Erythroblast (primary cell): Measurements from ENCODE around the gene ARVCF.

Experiments
- DNase-seq, 2 experiments: peaks; one replicate each; lab custom pipeline; 2025; lab: John Stamatoyannopoulos, UW
- GATA1 ChIP-seq: IDR thresholded peaks from 2 replicates; pipeline ENCODE4 v1.6.1; 2011; ENCODE audit warnings: low read depth, mild to moderate bottlenecking, control low read depth, low read length, moderate library complexity
- POLR2A ChIP-seq: IDR thresholded peaks from 2 replicates; pipeline ENCODE4 v1.6.1; 2011; ENCODE audit warnings: mild to moderate bottlenecking, low read length

Gene ARVCF

DNA sequence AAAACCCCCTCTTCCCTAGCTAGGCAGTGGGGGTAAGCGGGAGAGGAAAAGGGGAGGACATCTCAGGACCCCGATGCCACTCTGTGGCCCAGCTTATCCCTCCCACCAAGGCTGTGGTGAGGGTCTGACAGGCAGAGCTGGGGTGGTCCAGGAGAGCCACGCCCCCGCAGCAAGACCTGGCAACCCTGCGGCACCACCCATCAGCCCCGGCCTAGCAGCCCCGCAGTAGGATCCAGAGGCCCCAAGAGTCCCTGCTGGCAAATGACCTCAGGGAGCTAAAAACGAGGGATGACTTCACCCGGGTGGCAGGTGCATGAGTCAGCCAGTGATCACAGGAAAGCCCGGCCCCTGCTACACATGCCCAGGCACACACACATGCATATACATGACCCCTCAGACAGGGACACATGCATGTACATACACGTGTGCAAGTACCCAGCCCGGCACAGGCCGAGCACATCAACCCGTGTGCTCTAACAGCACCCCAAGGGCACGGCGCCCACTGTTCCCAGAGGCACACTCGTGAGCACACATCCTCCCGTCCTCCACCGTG lies 32.3 kb downstream of the ARVCF start:
- peak; percentile 27 to 83 for DNase-seq
- TF ChIP-seq POLR2A, result no peak
- no peak for TF ChIP-seq GATA1

DNA sequence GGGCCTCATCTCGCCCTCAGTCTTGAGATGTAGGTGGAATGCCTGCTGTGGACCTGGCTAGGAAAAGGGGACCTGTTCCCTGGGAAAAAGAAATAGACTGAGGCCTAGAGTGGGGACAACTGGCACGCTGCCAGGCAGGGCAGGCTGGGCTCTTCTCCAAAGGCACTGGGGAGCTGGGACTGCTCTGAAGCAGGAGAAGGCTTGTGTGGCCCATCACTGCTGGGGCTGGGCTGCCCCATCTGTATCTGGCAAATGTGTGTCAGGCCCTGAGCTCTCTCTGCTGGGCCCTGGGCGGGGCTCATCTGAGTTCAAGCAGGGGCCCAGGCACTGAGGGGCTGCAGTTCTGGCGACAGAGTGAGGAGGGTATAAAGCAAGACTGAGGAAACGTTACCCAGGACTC lies 32.9 kb downstream of the ARVCF start:
- DNase-seq, result peak in 1 of 2 experiments; percentile 62
- TF ChIP-seq GATA1, result no peak
- TF ChIP-seq POLR2A, result no peak

DNA sequence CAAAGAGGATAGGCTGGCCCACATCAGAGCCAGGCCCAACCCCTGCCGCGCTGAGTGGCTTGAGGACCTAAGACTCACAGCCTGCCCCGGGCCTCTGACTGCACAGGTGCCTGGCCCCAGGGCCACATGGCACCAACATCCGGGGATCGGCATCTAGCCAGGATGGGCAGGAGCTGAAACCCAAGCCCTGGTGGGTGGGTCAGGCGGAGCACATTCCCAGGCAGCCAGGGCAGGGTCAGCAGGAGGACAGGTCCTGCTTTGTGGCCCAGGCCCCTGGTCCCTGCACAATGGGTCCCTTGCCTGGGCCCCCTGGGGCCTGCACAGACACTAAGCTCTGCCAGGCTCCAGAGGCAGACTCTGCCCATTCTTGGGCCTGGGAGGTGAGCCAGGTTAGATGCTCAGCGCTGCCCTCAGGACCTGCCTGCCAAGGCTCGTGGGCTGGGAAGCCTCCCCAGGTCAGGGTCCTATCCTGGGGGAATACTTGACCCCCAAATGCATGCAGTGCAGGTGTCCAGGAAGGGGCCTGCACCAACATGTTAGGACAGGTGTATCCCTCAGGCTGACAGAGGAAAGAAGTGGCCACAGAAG lies 33.5 kb downstream of the ARVCF start:
- TF ChIP-seq GATA1 (no peak), POLR2A (no peak)
- DNase-seq, result no peak

DNA sequence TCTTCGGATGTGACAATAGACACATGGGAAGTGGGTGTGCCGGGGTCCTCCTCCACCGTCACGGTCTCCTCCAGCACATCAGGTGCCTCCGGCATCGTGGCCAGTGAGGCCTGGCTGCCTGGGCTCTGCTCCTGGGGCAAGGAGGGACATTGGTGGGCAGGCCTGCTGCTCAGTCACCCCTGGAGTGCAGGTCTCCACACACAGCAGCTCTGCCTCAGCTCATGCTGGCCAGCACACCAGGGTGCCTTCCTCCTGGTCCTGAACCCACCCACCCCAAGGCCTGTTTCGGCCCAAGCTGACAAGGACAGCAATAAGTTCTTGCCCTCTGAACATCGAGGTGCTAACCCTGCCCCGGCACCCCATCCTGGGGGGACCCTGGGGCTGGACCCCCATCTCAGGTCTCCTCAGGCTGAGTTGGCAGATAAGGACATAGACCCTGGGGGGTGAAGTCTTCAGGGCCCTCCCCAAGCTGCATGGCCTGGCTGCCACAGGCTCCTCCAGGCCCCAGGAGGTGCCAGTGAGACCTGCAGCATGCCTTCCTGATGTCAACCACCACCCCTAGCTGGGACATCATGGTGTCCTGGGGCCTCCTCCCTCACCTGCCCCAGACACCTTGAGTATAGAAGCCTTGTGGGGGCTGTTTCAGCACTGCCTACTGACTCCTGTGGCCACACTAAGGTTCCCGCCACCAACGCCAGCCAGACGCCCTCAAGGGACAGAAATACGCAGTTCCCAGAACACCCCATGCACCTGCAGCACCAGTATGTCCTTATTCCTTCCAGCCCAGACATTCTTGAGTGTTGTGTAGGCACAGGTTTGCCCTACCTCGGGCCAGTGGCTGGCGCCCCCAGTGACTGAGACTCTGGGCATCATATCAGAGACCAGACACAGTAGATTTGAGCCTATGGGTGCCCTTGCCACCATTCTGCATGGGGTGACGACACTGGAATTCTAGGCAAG lies 34.4 kb downstream of the ARVCF start:
- TF ChIP-seq GATA1 (no peak), POLR2A (no peak)
- DNase-seq, result no peak

DNA sequence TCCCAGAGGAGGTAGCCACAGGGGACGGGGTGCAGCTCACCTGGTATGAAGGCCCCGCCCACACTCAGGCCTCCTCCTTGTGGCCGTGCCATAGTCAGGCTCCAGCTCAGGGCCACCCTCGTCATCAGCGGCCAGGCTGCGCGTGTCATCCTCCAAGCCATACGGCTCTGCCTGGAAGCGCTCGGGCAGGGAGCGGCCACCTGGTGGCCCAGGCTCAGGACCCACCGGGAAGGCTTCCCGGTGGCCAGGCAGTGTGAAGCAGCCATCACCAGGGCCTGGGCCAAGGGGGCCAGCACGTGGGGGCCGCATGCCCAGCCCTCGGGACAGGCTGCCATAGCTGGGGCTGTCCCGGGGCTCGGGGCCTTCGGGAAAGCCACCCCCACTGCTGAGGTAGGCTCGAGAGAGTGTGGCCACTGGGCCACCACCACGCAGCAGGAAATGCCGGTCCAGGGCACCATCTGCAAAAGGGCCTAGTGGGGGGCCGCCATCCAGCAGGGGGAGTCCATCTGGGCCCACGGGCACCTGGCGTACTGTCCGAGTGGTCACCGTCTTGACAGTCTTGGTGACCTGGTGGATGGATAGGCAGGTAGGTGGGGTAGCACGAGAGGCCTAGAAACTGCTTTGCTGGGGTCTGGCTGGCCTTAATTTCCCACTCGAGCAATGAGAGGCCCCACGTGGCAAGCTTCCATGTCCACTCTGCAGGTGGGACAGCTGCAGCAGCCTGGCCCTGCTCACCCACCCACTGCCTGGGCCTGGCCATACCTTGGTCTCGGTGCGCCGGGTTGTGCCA lies 35.3 kb downstream of the ARVCF start:
- no peak for DNase-seq
- TF ChIP-seq GATA1, result no peak
- no peak for TF ChIP-seq POLR2A

DNA sequence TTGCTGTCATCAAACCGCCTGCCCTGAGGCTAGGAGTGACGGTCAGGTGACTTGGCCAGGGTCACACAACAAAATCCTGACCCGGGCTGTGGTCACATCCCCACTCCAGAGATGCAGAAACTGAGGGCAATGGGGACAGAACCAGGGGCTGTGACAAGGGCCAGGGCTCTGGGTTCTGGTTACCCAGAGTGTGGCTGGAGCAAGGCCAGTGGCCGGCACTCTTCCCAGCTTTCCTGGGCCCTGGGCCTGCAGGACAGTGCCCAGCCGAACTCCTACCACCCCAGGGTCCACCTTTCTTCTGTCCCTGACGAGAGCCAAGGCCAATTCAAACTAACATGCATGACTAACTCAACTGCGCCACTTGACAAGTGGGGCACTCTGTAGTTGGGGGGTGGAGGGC lies 35.9 kb downstream of the ARVCF start:
- TF ChIP-seq GATA1, result no peak
- TF ChIP-seq POLR2A, result no peak
- DNase-seq, result no peak

DNA sequence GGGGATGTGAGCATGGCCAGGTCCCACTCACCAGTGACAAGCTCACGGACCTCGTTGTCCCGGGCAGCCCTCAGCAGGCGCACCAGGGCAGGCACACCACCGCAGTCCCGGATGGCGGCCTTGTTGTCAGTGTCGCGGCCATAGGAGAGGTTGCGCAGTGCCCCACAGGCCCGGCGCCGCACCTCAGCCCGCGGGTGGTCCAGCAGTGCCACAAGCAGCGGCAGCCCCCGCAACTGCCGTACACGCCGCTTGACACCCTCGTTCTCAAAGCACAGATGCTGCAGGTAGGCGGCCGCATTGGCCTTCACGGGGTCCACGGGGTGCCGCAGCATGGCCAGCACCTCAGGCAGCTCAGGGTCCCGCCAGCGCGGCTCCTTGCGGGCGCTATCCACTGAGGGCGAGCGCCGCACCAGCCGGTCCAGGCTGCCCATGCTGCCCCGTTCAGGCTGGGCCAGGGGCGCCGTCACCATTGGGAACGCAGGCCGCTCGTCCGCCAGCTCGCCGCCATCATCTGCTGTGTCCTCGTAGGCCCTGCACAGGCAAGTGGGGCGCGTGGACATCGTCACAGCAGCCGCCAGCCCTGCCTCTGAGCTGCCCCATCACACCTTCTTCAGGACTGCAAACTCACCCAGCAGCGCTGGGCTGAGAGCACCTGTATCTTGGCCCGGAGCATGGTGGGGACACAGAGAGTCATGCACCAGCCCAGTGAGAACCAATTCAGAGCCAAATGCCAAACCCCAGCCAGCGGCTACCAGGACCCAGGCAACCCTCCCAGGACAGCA lies 36.7 kb downstream of the ARVCF start:
- no peak for DNase-seq
- no peak for TF ChIP-seq GATA1
- no peak for TF ChIP-seq POLR2A

DNA sequence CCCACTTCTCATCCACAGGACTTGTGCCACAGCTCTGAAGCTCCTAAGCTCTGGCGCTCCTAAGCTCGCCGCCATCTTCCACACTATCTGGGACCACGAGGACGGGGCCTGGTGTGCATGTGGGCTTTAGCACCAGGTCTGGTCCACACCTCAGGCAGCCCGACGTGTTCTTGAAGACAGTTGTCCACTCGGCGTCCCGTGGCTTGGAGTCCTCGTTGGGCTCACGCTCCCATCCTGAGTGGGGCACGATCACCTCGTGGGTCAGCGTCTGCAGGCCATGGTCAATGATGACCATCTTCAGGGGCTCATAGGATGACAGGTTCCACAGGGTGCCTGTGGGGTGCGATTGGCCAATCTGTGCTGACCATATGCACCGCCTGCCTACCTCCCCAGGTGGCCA lies 37.9 kb downstream of the ARVCF start:
- no peak for DNase-seq
- TF ChIP-seq GATA1, result no peak
- no peak for TF ChIP-seq POLR2A

DNA sequence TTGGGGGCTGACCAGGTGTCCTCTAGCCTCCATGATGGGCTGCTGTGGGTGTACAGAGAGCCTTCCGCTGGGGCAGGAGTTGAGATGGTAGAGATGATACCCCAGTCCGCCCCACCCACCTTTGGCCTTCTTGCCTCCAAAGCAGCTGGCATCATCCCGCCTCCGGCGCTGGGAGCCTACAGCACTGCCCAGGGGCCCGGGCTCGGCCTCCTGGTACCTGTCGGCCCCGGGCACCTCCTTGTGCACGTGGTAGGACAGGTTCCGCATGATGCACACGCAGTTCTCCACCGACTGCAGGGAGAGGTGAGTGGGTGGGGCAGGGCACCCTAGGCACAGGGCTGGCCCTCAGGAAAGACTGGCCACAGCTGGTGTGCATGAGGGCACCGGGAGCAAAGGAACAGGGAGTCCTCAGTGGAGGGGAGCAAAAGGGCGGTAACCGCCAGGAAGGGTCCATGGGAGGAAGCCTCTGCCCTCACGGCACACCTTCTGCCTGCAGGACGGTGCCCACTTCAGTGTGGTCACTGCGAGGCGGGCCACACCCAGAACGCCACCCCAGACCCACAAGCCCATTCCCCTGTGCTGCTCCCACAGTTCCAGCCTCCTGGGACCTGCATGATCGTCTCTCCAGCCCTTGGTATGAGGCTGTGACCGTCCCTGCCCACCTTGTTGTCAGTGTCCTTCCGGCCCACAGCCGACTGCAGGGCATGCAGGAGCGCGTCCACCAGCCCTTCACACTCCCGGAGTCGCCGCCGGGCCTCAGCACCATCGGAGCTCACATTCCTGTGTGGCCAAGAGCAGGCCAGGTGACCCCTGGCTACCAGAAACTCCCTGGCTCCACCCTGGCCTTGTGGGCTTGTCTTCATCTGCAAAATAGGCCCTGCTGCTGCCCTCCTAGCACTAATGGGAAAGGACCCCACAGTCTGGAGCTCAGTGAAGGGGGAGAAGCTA lies 39.1 kb downstream of the ARVCF start:
- DNase-seq, result no peak
- TF ChIP-seq POLR2A (no peak), GATA1 (no peak)

DNA sequence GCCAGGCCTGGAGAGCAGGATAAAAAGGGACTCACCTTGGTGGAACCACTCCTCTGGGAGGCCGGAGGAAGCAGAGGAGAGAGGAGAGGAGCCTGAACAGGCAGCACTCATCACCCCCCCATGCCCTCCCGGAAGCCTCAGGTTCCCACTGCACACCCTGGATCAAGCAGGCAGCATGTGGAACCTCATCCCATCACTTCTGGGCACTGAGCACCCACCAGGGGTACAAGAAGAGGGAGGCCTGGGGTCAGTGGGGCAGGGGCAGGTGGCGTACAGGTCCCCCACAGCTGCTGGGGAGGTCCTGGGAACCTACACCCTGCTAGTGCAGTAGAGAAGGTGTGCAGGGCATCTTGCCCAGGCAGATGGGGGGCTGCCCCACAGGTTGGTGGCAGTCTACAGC lies 40.0 kb downstream of the ARVCF start:
- TF ChIP-seq GATA1 (no peak), POLR2A (no peak)
- DNase-seq, result no peak

DNA sequence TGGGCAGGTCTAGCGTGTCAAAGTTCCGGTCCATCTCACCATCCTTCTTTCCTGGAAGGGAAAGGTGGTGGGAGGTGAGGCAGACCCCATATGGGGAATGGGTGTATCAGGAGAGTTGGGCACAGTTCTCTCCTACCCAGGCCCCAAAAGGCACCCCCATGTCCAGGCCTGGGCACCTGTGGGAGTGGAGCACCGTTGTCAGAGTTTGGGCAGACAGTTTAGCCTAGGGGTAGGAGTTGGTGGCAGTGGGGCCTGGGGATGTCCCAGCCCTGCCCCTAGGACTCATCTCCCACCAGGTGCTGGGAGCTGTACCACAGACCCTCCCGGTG lies 41.0 kb downstream of the ARVCF start:
- TF ChIP-seq GATA1 (no peak), POLR2A (no peak)
- no peak for DNase-seq

DNA sequence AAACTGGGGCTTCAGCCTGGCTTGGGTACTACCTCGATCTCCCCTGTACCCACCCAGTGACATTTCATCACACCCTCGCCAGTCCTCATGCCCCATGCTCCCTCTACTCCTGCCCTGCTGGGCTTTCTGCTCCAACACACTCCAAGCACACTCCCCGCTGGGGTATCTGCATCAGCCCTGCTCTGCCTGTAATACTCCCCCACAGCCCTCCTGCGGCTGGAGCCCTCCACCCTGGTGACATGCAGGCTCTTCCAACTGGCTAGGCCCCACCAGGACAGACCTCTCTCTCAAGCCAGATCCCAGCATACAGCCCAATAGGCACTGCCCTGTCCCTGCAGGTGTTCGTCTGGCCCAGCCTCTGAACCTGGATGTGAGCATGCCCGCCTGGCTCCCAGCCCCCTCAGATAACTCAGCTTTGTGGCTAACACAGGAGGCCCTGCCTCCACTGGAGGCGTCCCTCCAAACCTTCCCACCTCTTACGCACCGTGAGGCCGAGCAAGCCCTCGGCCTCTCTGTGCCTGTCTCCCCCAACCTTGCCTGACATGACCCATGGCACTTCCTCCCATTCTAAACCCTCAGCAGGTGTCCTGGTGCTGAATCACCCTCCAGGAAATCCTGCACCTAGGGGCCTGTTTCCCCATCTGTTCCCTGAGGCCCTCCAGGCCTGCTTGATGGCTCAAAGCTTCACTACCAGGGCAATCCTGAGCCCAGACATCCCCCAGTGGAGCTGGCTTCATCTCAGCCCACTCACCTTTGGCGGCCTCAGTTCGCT lies 41.5 kb downstream of the ARVCF start:
- no peak for DNase-seq
- TF ChIP-seq GATA1 (no peak), POLR2A (no peak)
